ENCODE results near the gene XCL2.
"Not testable (repeated sequence)": the region's sequence is repeated elsewhere in the genome, so short reads cannot be mapped to it uniquely, and the experiment has no call there.

Gene XCL2

DNA sequence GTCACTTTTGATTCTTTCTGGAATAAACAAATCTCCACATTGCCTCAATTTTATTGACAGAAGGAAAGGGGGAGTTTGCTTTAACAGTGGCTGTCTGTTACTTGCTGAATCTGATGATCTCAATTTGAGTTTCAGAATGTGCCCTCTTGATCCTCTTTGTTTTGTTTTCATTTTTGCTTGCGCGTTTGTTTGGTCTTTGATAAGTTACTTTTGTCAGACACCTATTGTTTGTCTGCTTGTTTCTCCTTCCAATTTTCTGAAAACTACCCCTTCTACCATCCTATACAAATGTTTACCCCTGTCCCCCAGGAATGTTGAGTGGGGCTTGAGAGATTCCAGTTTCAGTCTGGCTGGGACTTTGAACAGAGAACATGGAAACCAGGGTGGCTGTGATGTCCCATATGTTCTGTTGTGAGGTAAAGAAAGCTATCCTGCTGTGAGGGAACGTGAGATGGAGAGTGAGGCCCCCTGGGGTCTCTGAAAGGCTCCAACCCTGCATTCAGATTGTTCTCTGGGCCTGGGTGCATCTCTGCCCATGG lies 11.8 kb upstream of the XCL2 start:
- DNase-seq, result no peak

DNA sequence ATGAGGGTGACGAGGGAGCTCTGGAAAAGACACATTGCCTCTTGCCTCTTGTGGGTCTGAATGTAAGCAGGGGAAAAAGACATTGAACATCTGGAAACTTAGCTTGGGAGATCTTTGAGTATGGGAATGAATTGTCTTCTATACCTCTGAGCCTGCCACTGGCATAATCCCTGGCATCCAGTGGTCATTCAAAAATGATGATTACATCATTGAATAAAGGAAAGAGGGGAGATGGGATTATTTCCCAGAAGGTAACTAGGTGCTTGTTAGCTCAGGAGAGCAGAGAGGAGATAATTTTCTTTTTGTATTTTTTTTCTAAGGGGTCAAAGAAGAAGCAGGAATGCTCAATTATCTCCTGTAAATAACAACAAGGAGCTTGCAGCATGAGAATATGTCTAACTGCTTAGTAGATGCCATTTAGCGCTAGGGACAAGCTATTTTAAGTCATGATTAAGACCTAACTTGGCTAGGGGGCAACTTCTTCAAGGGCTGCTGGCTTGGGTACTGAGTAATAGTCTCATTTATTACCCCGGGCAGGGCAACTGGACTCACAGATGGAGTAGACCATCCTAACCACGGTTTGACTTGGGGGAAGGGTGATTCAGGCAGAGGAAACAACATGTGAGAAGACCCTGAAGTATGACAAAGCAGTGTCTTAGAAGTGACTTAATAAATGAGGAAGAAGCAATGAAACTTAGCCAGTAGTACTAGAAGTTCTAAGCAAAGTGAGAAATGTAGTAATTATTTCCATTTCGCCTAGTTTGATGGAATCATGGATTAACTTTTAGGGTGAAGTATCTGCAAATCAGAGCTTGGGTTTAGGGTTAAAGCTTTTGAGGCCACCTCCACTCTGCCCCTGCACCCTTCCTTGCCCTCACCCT lies 11.0 kb upstream of the XCL2 start:
- no peak for DNase-seq

GRCh38 chr1:168553680-168554553 lies 10.1 kb upstream of the XCL2 start:
- no peak for DNase-seq

DNA sequence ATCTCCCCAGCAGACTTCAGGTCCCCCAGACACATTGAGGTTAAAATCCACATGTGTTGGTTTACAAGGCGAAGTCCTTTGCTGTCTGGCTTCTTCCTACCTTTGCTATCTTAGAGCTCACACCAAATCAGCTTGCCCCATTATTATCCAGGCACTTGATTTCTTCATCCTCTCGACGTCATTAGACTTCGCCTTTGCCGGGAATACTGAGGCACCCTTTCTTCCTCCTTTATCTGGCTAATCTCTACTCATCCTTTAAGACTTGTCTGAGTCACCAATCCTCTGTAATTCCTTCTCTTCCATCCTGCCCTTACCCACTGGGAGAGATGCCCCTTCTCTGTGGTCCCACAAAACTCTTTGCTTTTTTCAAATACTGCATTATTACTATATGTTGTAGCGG lies 9.2 kb upstream of the XCL2 start:
- DNase-seq, result no peak

DNA sequence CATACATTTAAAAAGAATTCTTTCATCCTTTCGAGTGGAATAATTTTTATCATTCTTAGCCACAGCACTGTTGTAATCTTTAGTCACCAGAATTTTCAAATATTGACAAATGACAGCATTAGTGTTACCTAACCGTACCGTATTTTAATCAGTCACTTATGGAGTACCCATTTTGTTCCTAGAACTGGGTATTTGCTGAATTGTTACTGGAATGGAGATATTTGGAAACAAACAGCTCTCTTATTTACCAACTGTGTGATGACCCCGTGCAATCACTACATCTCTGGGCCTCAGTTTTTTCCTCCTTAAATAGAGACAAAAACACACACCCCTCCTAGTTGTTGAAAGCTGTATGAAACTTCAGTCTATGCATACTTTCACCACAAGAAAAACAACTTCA lies 7.9 kb upstream of the XCL2 start:
- no peak for DNase-seq

DNA sequence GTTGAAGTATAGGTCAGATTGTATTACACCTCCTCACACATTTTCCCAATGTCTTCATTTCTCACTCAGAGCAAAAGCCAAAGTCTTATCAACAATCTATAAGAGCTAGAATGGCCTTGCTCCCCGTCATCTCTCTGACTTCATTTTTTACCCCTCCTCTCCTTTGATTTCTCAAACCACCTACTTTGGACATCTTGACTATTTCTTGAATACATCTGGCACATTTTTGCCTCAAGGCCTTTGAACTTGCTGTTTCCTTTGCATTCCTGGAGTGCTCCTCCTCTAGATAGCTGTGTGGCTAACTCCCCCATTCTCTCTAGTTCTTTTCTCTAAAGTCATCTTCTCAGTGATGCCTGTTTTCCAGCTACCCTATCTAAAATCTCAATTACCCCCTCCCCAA lies 7.2 kb upstream of the XCL2 start:
- no peak for DNase-seq

GRCh38 chr1:168546553-168546895 lies 2.7 kb upstream of the XCL2 start:
- DNase-seq, result not testable (repeated sequence)

- not testable (repeated sequence) for DNase-seq
Observed at GRCh38 chr1:168545678-168546552, 2.1 kb upstream of the XCL2 start.

DNA sequence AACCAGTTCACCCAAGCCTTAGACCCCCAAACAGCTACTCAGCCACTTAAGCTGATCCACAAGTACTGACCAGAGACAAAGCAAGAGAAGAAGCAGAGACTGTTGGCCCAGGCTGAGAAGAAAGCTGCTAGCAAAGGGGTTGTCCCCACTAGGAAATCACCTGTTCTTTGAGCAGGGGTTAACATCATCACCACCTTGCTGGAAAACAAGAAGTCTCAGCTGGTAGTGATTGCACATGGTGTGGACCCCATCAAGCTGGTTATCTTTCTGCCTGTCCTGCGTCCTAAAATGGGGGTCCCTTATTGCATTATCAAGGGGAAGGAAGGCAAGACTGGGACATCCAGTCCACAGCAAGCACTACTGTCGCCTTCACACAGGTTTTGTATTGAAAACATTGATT lies 819 bp downstream of the XCL2 start:
- not testable (repeated sequence) for DNase-seq

DNA sequence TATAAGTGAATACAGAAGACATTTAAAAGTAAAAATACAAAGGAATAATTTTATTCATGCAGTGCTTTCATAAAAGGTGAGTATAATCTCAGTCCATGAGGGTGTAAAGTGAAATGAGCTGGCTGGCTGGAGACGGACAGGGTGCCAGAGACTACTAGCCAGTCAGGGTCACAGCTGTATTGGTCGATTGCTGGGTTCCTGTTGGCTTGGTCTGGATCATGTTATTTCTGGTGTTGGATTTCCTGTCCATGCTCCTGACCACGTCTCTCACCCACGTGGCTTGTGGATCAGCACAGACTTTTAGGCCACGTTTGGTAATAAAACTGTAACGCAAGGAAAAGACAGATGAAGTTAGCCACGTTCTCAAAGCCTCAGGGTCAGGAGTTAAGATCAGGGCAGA lies 3.0 kb downstream of the XCL2 start:
- DNase-seq, result not testable (repeated sequence)

- DNase-seq, result no peak
Observed at GRCh38 chr1:168535536-168535935, 8.3 kb downstream of the XCL2 start.

- DNase-seq, result no peak
Observed at GRCh38 chr1:168531615-168532345, 12.0 kb downstream of the XCL2 start.

GRCh38 chr1:168529518-168529917 lies 14.3 kb downstream of the XCL2 start:
- DNase-seq, result no peak

- no peak for DNase-seq
Observed at GRCh38 chr1:168521401-168522000, 22.3 kb downstream of the XCL2 start.

GRCh38 chr1:168520832-168521231 lies 23.0 kb downstream of the XCL2 start:
- DNase-seq, result no peak

DNA sequence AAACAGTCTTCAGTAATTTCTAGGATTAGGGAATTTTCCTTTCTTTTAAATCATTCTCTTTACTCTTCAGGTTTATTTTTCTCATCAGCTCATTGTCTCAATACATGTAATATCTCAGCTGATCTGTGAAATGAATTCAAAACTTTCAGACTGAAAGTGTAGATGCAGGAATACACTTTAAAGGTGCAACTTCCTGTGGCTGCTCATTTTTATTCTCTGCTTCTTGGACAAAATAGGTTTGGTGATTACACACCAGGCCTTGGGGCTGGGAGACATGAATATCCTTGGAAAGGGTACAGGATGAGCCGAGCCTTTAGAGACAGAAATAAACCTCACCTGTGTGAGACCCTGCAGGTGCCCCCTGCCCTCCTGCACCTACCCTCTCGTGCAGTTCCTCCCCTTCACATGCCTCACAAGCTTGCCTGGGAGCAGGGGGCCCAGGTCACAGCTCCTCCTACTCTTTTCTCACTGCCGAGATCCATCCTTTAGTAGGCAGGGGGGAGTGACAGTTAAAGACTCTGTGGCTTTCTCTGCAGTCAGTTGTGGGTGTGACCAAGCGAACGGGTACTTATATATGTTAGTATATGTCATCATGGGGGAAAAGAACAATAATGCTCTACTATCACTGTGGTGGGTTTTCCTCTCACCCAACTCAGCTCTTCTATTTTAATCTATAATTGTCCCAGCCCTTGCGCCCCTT lies 23.6 kb downstream of the XCL2 start:
- DNase-seq, result no peak

DNA sequence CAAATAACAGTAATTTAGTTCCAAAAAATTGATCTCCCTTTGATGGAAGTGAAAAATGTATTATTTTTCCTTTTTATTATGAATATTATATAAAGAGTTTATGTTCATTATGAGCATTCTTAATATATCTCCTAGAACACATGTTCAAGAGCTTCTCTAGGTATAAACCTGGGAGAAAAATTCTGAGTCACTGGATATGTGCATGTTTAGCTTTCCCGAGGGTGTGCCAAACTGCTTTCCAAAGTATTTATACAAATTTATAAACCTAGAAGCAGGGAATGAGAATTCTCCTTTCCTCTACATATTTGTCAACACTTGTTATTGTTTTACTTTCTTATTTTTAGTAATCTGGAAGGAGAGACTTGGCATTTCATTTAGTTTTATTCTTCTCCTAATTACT lies 25.0 kb downstream of the XCL2 start:
- no peak for DNase-seq

GRCh38 chr1:168518201-168518689 lies 25.6 kb downstream of the XCL2 start:
- DNase-seq, result no peak

DNA sequence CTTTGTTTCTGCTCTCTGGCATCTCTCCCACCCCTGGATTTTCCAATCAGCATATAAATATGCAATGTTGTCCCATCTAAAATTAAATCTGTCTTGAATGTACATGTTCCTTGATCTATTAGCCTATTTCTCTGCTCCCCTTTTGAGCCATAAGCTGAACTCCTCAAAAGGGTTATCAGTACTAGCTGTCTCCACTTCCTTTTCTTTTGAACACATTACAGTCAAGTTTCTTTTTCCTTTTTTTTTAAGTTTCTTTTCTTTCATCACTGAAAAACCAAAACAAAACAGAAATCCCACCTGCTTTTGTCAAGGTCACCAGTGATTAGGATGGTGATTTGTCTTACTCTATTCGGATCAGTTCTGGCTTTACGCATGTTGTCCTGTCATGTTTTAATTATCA lies 29.3 kb downstream of the XCL2 start:
- DNase-seq, result no peak

GRCh38 chr1:168513656-168514404 lies 30.0 kb downstream of the XCL2 start:
- DNase-seq, result no peak

Data from NCI-H774 (cell line).